GM12892 (cell line): ENCODE results near the gene ANXA11. TPM values are rescaled to one million over a fixed set of nuclear protein-coding genes. Genes with fewer than 3 reads are reported as not detected.
"Not testable (repeated sequence)": the region's sequence is repeated elsewhere in the genome, so short reads cannot be mapped to it uniquely, and the experiment has no call there.

ENCODE experiments used
- DNase-seq: peaks from one replicate; pipeline ENCODE4 v3.0.0; 2011; ENCODE audit not compliant: insufficient read length
- FAIRE-seq: peaks from 2 replicates; lab custom pipeline; 2011; peaks lifted over from hg19 to GRCh38; lab: Jason Lieb, UNC
- POLR2A ChIP-seq: IDR thresholded peaks from 2 replicates; pipeline ENCODE4 v1.6.1; 2011; ENCODE audit warnings: low read depth, low read length, control low read depth
- POLR2AphosphoS5 ChIP-seq: IDR thresholded peaks from 2 replicates; pipeline ENCODE4 v1.6.1; 2011; ENCODE audit warnings: low read depth, low read length, control low read depth
- TAF1 ChIP-seq: IDR thresholded peaks from 2 replicates; pipeline ENCODE4 v1.6.1; 2011; ENCODE audit warnings: low read depth, mild to moderate bottlenecking, control low read depth, low read length, borderline replicate concordance
- polyA plus RNA-seq: library from polyadenylated mRNA; unstranded; fragments of >200 nt; gene quantifications from one replicate; pipeline ENCODE4 v1.2.1, GENCODE V29; 2012; ENCODE audit warnings: missing spikeins, inconsistent platforms; ENCODE audit not compliant: missing spikeins

ANXA11 gene
- 107 TPM for polyA plus RNA-seq

- peak; percentile 76 for TF ChIP-seq TAF1
- peak; percentile 87 for TF ChIP-seq POLR2AphosphoS5
- peak; percentile 93 for TF ChIP-seq POLR2A
- FAIRE-seq (peak; percentile 83), DNase-seq (peak; percentile 91)
These were observed at the start of gene ANXA11 for GRCh38 chr10:80205477-80206276. Gene ANXA11 (minus strand): TSS chr10:80205537. CDS start chr10:80172861, 32,676 bp downstream.

GRCh38 chr10:80254726-80255125, 49.4 kb upstream of the ANXA11 start:
- FAIRE-seq, result peak; percentile 60
- DNase-seq, result not testable (repeated sequence)

- not testable (repeated sequence) for FAIRE-seq, DNase-seq
These were observed 48.6 kb upstream of the ANXA11 start for GRCh38 chr10:80253963-80254271.

DNA sequence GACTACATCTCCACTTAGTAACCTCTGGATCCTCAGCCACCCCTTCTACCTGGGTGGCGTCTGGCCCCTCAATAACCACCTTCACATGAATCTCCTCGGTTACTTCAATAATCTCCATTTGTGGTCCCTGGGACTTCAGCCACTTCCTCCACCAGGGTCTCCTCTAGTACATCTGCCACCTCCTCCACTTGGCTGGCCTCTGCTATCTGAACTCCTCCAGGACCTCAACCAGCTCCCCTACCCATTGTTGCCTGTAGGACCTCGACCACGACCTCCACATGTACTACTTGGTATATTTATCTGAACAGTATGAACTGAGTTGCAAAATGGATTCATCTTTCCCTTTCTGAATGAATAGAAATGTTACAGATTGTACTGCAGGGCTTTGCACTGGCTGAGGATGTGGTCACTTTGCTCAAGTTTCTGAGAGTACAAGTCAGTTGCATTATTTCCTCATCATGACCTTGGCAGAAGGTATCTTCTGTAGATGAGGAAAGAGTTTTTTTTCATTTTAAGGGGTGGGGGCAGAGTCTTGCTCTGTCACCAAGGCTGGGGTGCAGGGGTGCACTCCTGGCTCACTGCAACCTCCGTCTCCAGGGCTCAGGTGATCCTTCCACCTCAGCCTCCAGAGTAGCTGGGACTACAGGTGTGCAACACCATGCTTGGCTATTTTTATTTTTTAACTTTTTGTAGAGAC, 48.1 kb upstream of the ANXA11 start:
- DNase-seq, result no peak
- no peak for TF ChIP-seq POLR2AphosphoS5
- no peak for TF ChIP-seq TAF1
- no peak for TF ChIP-seq POLR2A
- FAIRE-seq, result no peak

DNA sequence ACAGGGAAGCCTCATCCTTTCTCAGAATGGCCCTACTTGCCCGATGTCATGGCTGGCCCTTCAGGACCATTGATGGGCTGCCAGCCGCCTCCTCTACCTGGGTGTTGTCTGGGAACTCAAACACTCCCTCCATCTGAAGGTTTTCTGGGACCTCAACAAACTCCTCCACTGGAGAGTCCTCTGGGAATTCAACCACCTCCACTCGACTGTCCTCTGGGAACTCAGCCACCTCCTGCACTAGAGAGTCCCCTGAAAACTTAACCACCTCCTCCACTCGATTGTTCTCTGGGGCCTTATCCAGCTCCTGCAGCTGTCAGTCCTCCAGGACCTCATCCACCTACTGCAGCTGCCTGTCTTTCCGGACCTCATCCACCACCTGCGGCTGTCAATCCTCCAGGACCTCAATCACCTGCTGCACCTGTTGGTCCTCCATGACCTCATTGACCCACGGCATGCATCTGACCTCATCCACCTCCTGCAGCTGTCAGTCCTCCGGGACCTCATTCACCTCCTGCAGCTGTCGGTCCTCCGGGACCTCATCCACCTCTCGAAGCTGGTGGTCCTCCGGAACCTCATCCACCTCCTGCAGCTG, 47.1 kb upstream of the ANXA11 start:
- no peak for DNase-seq
- FAIRE-seq, result no peak
- TF ChIP-seq TAF1 (no peak), POLR2A (no peak), POLR2AphosphoS5 (no peak)

GRCh38 chr10:80251703-80252280, 46.5 kb upstream of the ANXA11 start:
- FAIRE-seq, DNase-seq: not testable (repeated sequence)

DNA sequence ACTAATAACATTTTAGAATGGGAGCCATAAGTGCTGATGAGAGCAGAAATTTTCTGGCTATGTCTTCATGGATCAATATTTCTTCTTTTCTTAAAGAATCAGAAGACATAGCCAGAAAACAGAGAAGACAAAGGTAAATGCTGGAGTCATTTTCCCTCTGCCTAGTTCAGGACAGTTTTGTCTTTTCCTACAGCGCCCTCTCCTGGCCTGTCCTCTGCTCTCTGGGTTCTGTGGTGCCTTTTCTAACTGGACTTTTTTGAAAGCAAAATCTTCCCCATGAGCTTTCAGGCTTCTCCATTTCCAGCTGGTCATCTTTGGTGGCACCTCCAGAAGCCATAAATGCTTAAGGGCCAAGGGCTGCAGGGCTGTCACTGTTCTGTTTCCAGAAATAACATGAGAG, 45.1 kb upstream of the ANXA11 start:
- DNase-seq, result not testable (repeated sequence)
- peak; percentile 78 for FAIRE-seq

- FAIRE-seq, DNase-seq: not testable (repeated sequence)
These were observed 44.6 kb upstream of the ANXA11 start for GRCh38 chr10:80249906-80250305.

DNA sequence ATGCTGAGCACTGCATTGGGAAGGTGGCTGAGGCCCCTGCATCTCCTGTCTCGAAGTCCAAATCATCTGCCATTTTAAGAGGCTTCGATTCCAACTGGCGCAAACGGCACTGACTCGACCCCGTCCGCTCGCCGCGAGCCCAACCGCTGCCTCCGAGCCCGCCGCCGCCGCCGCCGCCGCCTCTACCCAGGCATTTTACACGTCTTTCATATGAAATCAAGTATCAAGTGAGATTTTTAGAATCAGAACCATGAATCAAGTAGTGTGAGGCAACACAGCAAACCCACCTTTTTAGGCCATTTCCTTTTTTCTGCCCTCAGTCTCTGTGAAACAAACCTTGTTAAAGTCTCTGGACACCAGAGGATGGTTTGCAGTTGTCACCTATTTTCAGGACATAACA, 42.3 kb upstream of the ANXA11 start:
- FAIRE-seq, DNase-seq: not testable (repeated sequence)

GRCh38 chr10:80244371-80244770, 39.0 kb upstream of the ANXA11 start:
- not testable (repeated sequence) for FAIRE-seq, DNase-seq

DNA sequence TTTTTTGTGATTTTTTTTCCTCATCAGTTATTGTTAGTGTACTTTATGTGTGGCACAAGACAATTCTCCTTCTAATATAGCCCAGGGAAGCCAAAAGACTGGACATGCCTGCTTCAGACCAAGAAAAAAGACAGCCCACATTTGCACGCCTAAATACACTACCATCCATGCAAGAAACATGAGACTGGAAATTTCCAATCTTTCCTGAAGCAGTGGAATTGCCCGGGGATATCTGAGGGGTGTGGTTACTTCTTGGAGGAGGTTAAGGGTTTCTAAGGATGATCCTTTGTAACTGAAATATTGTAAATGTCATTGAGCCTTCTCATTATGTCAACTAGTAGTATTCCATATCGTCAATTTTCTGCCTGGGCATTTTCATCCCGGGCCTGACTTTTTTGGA, 37.0 kb upstream of the ANXA11 start:
- DNase-seq, FAIRE-seq: not testable (repeated sequence)

GRCh38 chr10:80236457-80236856, 31.1 kb upstream of the ANXA11 start:
- peak; percentile 66 for FAIRE-seq
- not testable (repeated sequence) for DNase-seq

DNA sequence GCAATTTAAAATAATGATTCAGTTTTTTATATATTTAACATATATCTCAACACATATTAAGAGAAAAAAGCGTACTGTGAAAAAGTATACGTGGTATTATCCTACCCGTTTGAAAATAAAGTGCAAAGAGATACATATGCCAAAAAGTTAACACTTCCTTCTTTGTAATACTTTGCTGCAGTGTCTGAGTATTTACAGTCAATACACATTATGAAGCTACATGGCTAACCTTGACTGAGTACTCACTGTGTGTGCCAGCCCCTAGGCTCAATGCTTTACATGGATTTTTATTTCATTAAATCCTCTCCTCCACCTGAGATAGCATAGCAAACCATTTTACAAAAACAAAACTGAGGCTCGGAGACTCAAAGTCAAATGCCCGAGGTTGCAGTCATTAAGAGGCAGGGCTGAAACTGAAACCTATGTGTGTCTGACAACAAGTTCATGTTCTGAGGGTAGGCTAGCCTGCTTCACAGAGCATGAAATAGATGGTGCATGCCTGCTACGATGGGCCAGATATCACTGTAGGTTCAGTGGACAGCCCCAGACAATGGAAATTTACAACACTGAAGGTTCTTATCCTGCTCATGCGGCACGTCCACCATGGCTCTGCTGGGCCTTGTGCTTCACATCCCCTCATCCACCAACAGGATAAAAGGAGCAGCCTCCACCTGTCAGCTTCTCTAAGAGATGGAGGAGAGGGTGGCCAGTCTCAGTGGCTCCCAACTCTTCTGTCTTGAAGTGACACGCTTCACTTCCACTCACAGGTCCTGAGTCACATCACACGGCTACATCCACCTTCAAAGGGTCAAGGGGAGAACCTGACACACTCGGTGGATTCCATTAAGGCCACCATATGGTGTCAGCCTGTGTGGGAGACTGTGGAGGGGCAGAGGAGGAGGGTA, 29.2 kb upstream of the ANXA11 start:
- FAIRE-seq, result peak; percentile 99
- DNase-seq, result not testable (repeated sequence)

GRCh38 chr10:80233871-80234270, 28.5 kb upstream of the ANXA11 start:
- not testable (repeated sequence) for DNase-seq, FAIRE-seq

DNA sequence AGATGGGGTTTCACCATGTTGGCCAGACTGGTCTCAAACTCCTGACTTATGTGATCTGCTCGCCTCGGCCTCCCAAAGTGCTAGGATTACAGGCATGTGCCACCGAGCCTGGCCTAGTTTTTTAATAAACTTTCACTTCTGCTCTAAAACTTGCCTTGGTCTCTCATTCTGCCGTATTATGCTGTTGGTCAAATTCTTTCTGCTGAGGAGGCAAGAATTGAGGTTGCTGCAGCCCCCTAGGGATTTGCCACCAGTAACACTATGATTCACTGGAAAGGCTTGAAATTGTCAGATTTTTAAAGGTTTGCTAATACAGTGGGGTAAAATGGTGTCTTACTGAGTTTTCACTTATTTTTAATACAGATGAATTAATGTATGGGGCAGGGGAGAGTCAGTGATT, 21.4 kb upstream of the ANXA11 start:
- FAIRE-seq, result not testable (repeated sequence)

DNA sequence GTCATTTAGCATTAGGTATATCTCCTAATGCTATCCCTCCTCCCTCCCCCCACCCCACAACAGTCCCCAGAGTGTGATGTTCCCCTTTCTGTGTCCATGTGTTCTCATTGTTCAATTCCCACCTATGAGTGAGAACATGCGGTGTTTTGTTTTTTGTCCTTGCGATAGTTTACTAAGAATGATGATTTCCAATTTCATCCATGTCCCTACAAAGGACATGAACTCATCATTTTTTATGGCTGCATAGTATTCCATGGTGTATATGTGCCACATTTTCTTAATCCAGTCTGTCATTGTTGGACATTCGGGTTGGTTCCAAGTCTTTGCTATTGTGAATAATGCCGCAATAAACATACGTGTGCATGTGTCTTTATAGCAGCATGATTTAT, 17.7 kb upstream of the ANXA11 start:
- not testable (repeated sequence) for DNase-seq, FAIRE-seq

More for the DNA sequence above, 21.4 kb upstream of the ANXA11 start:
- not testable (repeated sequence) for DNase-seq

GRCh38 chr10:80218878-80219277, 13.5 kb upstream of the ANXA11 start:
- peak; percentile 92 for FAIRE-seq
- not testable (repeated sequence) for DNase-seq
